Melanocyte of skin (primary cell): ENCODE measurements around the gene HTR6. TPM values are rescaled to one million over a fixed set of nuclear protein-coding genes. Genes with fewer than 3 reads are reported as not detected.

Source experiments
- total RNA-seq, 2 donors: library from RNA; depleted of rRNA; stranded (reverse); fragments of >200 nt; gene quantifications; 2 replicates each; pipeline ENCODE4 v1.2.3, GENCODE V29; 2012

Gene HTR6
- not detected for total RNA-seq

DNA sequence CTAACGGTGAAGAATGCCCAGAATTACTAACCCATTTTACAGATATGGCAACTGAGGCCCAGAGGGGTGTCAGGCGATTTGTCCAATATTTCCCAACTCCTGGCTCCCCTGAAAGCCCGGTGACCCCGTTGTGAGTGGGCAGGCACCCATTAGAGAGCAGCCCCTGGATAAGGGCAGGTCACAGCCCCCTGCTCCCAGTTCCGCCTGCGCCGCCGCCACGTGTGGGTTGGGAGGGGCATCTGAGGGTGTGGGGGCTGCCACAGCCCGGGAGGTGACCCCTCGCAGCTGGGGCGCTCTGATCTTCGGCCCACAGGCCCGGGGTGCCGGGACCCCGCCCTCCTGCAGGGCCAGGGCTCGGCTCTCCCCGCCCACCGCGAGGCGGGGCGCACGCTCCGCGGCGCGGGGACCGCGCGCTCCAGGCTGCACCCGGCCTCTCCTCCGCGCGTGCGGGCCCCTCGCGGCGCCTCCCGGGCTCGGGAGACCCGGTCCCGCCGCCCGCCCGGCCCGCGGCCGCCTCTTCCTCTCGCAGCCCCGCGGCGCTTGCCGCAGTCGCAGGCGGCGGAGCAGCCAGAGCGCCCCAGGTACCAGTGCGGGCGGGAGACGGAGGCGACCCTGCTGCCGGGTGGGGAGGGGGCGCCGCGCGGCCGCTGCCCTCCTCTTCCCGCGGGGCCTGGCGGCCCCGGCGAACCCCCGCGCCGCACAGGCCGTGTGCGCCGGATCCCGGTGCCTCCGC, at the start of gene HTR6:
TSS of gene HTR6 (plus strand) at position 423 of the 733 bp plus-strand sequence. CDS start 879 bp downstream, outside the sequence.

GRCh38 chr1:19643602-19644394, 20.9 kb upstream of the HTR6 start, which contains the start of gene NBL1:
Gene NBL1 (plus strand): TSS chr1:19644311. CDS start chr1:19655031, 10,720 bp downstream.

Other genes starting within 250 kb of the HTR6 start
- 100 to 1,000 TPM; 121 to 125 TPM for gene CAPZB, start 179.3 kb upstream of the HTR6 start, total RNA-seq
- 10 to 100 TPM; 25.8 to 68.3 TPM for gene NBL1, start 20.6 kb upstream of the HTR6 start, total RNA-seq
- 10 to 100 TPM; 16.3 to 17.6 TPM for gene TMCO4, start 135.0 kb downstream of the HTR6 start, total RNA-seq
- gene RNF186, start 150.4 kb downstream of the HTR6 start, total RNA-seq = not detected
- gene OTUD3, start 217.5 kb downstream of the HTR6 start, total RNA-seq = 1 to 10 TPM; 2.1 to 3.3 TPM